Erythroblast (primary cell): ENCODE data around the gene MEF2C.

Source experiments
- GATA1 ChIP-seq: IDR thresholded peaks from 2 replicates; pipeline ENCODE4 v1.6.1; 2011; ENCODE audit warnings: low read depth, mild to moderate bottlenecking, control low read depth, low read length, moderate library complexity
- POLR2A ChIP-seq: IDR thresholded peaks from 2 replicates; pipeline ENCODE4 v1.6.1; 2011; ENCODE audit warnings: mild to moderate bottlenecking, low read length

DNA sequence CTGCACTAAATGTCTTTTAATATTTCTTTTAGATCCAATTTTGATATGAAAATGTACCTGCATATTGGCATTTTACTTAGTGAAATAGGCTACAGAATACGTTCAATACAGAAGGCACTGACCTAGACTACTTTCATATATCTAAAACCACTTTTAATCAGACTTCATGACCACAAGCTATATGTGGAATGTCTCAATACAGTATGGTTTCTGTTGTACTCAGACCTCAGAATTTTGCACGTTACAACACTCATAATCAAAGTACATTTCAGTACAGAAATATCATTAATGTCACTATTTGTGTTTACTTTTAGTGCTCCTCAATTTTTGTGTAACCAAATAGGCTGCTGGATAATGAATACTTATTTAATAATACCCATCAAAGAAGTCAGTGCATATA, 74.8 kb downstream of the MEF2C start:
- TF ChIP-seq POLR2A (no peak), GATA1 (no peak)
